ENCODE data around the gene BOLA3. TPM values are rescaled to one million over a fixed set of nuclear protein-coding genes. Genes with fewer than 3 reads are reported as not detected.

BOLA3 gene
- total and polyA plus RNA-seq, 12 donors = 63.9 to 166 (median 85.5) TPM

- WGBS, 2 donors = 96 to 100% methylated on average over 1 of the region's 1 CpG
- DNase-seq (no peak), ATAC-seq (no peak)
- Histone ChIP-seq H3K4me1 (no peaks in the 10 kb centered on the region), H3K36me3 (peaks cover 0 to 100% (median 54%) of the 10 kb centered on the region in 9 donors), H3K27ac (no peak overlapping the region), H3K4me3 (no peak overlapping the region), H3K9me3 (peaks cover 0 to 11% (median 4%) of the 10 kb centered on the region in 11 donors), H3K27me3 (no peaks in the 10 kb centered on the region)
- no peak for TF ChIP-seq CTCF (IDR thresholded peaks at IDR 0.05)
- intact Hi-C loops (cut with DNase I) = no loop called here
Measured at GRCh38 chr2:74164761-74165160, 17.0 kb upstream of the BOLA3 start.

- Histone ChIP-seq H3K9me3 (peaks cover 0 to 11% (median 4%) of the 10 kb centered on the region in 11 donors), H3K27me3 (no peaks in the 10 kb centered on the region), H3K36me3 (peaks cover 0 to 100% (median 55%) of the 10 kb centered on the region in 9 donors), H3K4me1 (no peaks in the 10 kb centered on the region), H3K27ac (no peak overlapping the region), H3K4me3 (no peak overlapping the region)
- intact Hi-C loops (cut with DNase I) = no loop called here
- TF ChIP-seq CTCF (IDR thresholded peaks at IDR 0.05) = no peak
- 88 to 91% methylated on average over 6 of the region's 6 CpGs for WGBS, 2 donors
- ATAC-seq (no peak), DNase-seq (no peak)
Measured at GRCh38 chr2:74162951-74163350, 15.2 kb upstream of the BOLA3 start.

GRCh38 chr2:74155830-74156229 is 8.1 kb upstream of the BOLA3 start:
- 86% methylated on average over 3 of the region's 3 CpGs for WGBS, 2 donors
- ATAC-seq (no peak), DNase-seq (no peak)
- peaks cover 0 to 100% (median 42%) of the 10 kb centered on the region in 9 donors for H3K36me3 ChIP-seq
- no peaks in the 10 kb centered on the region for H3K4me1 ChIP-seq
- no peaks in the 10 kb centered on the region for H3K9me3 ChIP-seq
- no peak overlapping the region for H3K27ac ChIP-seq
- no peak overlapping the region for H3K4me3 ChIP-seq
- no peak for TF ChIP-seq CTCF (IDR thresholded peaks at IDR 0.05)
- intact Hi-C loops (cut with DNase I) = no loop called here
- H3K27me3 ChIP-seq = no peaks in the 10 kb centered on the region

GRCh38 chr2:74152954-74153353 is 5.2 kb upstream of the BOLA3 start:
- WGBS, 2 donors = 90 to 95% methylated on average over 2 of the region's 2 CpGs
- no peak for TF ChIP-seq CTCF (IDR thresholded peaks at IDR 0.05)
- H3K9me3 ChIP-seq = no peaks in the 10 kb centered on the region
- intact Hi-C loops (cut with DNase I) = no loop called here
- peaks cover 0 to 11% (median 7%) of the 10 kb centered on the region in 9 donors for H3K4me1 ChIP-seq
- H3K27ac ChIP-seq = no peak overlapping the region
- H3K36me3 ChIP-seq = peaks cover 0 to 81% (median 26%) of the 10 kb centered on the region in 9 donors
- DNase-seq = no peak
- H3K27me3 ChIP-seq = no peaks in the 10 kb centered on the region
- no peak for ATAC-seq
- H3K4me3 ChIP-seq = no peak overlapping the region

All from heart right ventricle (tissue), 16 donors.